Heart left ventricle (tissue), 13 donors: Measurements from ENCODE around the gene RANBP2.
"Not testable (repeated sequence)": the region's sequence is repeated elsewhere in the genome, so short reads cannot be mapped to it uniquely, and the experiment has no call there.

Experiments used
- CTCF ChIP-seq, 12 donors: fragments of 200-600 bp; sonication (generic) in 4 of 12; IDR thresholded peaks; one replicate each; pipeline versions ENCODE4 v1.5.0 to v1.8.0; 2018 to 2022; ENCODE audit warnings: antibody characterized with exemption in 12 of 12, mild to moderate bottlenecking in 5 of 12
- POLR2A ChIP-seq, 2 donors: fragments of 450-650 bp; IDR thresholded peaks; one replicate each; pipeline ENCODE4 v1.6.1; 2017; ENCODE audit warnings: antibody characterized with exemption in 2 of 2, mild to moderate bottlenecking in 2 of 2, moderate library complexity in 2 of 2
- donor health status: ischemic (EF 13 %, LVEDD 7.1; RV severe dilation, severe dysfunction).
- donor health status: DM: no; HTN: yes; CAD: no.
- donor health status: DM: no; HTN: no; CAD: no.
- donor health status: ischemic (EF 25% LVEDD 6.9; RV normal size, moderate dysfunction).
- donor health status: ischemic (EF 25% LVEDD 5.7; RV mildly dilated, moderate dysfunction).
- donor health status: ischemic (EF 35%, LVEDD 5.7; RV mildly dilated, moderate dysfunction).
- donor health status: nonischemic (EF 11% LVEDD 7.7; RV severe dilation, severe dysfunction).
- donor health status: DM: yes; HTN: yes; CAD: no.
- donor health status: PGD.
- donor health status: ischemic (EF 29% LVEDD 5.4; RV normal size, mild dysfunction).
- donor health status: nonischemic (EF 23%, LVEDD 6.1; RV moderate dilation, normal function).

DNA sequence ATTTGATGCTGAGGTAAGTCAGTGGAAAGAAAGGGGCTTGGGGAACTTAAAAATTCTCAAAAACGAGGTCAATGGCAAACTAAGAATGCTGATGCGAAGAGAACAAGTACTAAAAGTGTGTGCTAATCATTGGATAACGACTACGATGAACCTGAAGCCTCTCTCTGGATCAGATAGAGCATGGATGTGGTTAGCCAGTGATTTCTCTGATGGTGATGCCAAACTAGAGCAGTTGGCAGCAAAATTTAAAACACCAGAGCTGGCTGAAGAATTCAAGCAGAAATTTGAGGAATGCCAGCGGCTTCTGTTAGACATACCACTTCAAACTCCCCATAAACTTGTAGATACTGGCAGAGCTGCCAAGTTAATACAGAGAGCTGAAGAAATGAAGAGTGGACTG, 47.4 kb downstream of the RANBP2 start:
- TF ChIP-seq POLR2A, CTCF (IDR thresholded peaks at IDR 0.05): not testable (repeated sequence)
